ENCODE data around the gene STRC.
"Not testable (repeated sequence)": the region's sequence is repeated elsewhere in the genome, so short reads cannot be mapped to it uniquely, and the experiment has no call there.

Gene STRC

DNA sequence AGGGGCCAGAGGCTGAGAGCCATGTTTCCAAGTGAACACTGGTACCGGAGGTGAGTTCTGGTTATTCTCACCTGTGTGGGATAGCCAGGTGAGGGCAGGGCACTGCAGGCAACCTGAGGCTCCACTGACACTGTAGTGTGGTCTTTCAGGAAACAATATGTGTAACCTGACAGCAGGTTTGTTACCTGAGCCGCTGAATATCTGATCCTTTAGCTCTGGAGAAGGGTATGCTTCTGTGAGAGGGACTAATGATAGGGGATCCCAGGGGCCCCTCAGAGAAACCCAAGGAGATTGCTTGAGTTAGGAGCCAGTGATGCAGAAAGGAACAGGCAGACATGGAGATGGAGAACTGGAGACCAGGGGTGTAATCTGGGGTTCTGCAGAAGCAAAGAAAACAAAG is at the start of gene STRC:
TSS of gene STRC (minus strand) at position 101 of the 400 bp plus-strand sequence. CDS start at position 23, 78 bp downstream.
- H3K4me1 ChIP-seq (ENCODE audit: control insufficient read depth, insufficient read depth, low read length); H3K27ac ChIP-seq (ENCODE audit: low read depth, low read length): not testable (repeated sequence)

DNA sequence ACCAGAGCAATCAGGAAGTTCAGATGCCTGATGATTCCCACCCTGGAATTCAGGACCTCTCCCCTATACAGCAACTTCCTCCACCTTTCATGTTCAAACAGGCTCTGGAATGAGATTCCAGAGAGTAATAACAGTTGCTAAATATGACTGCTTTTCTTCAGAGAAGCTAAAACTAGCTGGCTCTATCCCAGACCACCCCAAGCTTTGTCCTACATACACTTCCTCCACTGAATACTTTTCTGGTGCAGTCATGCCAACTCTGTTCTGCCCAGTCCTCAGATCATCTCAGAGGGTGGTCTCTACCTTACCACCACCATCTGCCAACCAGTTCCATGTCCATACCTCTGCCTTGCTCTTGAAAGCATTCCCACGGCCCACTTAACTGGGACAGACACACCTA is 47.6 kb upstream of the STRC start:
- H3K9ac ChIP-seq (ENCODE audit: low read length); H3K36me3 ChIP-seq (ENCODE audit: control insufficient read depth, insufficient read depth, low read length); H3K27me3 ChIP-seq (ENCODE audit: control insufficient read depth, insufficient read depth, low read length); H3K4me3 ChIP-seq (ENCODE audit: low read depth, low read length); H3K9me3 ChIP-seq (ENCODE audit: control insufficient read depth, insufficient read depth, low read depth, low read length); H3K27ac ChIP-seq (ENCODE audit: low read depth, low read length); H3K4me1 ChIP-seq (ENCODE audit: control insufficient read depth, insufficient read depth, low read length): not testable (repeated sequence)

More for the DNA sequence above, at the start of gene STRC:
- not testable (repeated sequence) for H3K9me3 ChIP-seq (ENCODE audit: control insufficient read depth, insufficient read depth, low read depth, low read length); H3K36me3 ChIP-seq (ENCODE audit: control insufficient read depth, insufficient read depth, low read length); H3K9ac ChIP-seq (ENCODE audit: low read length); H3K27me3 ChIP-seq (ENCODE audit: control insufficient read depth, insufficient read depth, low read length); H3K4me3 ChIP-seq (ENCODE audit: low read depth, low read length)

DNA sequence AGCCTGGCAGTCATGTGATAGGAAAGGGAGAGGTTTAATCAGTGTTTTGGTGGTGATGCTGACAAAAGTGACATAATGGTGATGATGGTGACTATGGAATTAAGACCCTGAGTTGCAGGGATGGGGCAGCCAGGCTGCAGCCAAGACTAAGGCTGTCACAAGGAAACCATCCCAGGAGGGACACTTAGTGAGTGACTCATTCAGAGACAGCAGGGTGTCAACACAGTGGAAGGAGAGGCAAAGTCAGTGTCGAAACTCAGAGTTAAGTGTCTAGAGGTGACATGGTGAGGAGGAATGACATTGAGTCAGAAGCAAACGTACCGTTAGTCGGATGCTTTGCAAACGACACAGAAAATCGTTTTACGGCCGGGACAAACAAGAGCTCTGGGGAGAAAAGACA is 44.7 kb upstream of the STRC start:
- not testable (repeated sequence) for H3K36me3 ChIP-seq (ENCODE audit: control insufficient read depth, insufficient read depth, low read length)

DNA sequence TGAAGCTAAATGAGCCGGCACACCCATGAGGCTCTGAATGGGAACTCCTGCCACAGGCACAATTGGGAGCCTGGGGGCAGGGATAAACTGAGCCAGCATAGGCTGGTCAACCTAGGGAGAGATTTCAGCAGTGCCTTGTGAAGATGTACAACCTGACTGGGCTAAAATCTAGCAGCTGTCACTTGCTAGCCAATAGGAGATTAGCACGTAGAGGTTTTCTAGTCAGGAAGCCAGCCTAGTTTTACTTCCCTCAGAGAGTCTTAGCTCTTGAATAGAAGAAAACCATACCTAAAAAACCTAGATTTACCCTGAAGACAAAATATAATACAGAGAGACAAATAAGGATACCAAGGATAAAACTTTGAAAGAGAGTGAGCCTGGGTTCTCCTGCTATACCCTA is 43.7 kb upstream of the STRC start:
- not testable (repeated sequence) for H3K4me3 ChIP-seq (ENCODE audit: low read depth, low read length); H3K27me3 ChIP-seq (ENCODE audit: control insufficient read depth, insufficient read depth, low read length); H3K36me3 ChIP-seq (ENCODE audit: control insufficient read depth, insufficient read depth, low read length); H3K27ac ChIP-seq (ENCODE audit: low read depth, low read length); H3K9ac ChIP-seq (ENCODE audit: low read length); H3K9me3 ChIP-seq (ENCODE audit: control insufficient read depth, insufficient read depth, low read depth, low read length); H3K4me1 ChIP-seq (ENCODE audit: control insufficient read depth, insufficient read depth, low read length)

More for the DNA sequence above, 44.7 kb upstream of the STRC start:
- not testable (repeated sequence) for H3K4me1 ChIP-seq (ENCODE audit: control insufficient read depth, insufficient read depth, low read length); H3K4me3 ChIP-seq (ENCODE audit: low read depth, low read length); H3K27me3 ChIP-seq (ENCODE audit: control insufficient read depth, insufficient read depth, low read length); H3K9ac ChIP-seq (ENCODE audit: low read length); H3K9me3 ChIP-seq (ENCODE audit: control insufficient read depth, insufficient read depth, low read depth, low read length); H3K27ac ChIP-seq (ENCODE audit: low read depth, low read length)

DNA sequence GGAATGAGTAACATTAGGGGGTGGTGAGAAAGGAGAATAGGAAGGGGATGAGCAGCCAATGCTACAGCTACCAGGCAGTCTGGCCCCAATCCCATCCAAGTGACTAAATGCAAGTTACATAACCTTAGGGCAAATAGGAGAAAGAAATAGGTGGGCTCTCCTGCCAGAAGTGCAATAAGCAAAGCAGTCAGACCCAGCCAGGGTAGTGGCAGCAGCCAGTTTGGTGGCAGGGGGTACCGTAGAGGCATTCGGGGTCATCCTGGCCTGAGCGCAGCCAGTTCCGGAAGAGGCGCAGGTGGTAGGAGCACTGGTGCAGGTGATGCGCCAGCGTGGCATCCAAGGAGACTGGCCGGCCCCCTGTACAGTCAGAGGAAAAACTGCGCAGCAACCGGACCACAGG is 41.1 kb upstream of the STRC start:
- not testable (repeated sequence) for H3K4me1 ChIP-seq (ENCODE audit: control insufficient read depth, insufficient read depth, low read length); H3K27me3 ChIP-seq (ENCODE audit: control insufficient read depth, insufficient read depth, low read length); H3K36me3 ChIP-seq (ENCODE audit: control insufficient read depth, insufficient read depth, low read length); H3K9ac ChIP-seq (ENCODE audit: low read length); H3K9me3 ChIP-seq (ENCODE audit: control insufficient read depth, insufficient read depth, low read depth, low read length); H3K27ac ChIP-seq (ENCODE audit: low read depth, low read length); H3K4me3 ChIP-seq (ENCODE audit: low read depth, low read length)

DNA sequence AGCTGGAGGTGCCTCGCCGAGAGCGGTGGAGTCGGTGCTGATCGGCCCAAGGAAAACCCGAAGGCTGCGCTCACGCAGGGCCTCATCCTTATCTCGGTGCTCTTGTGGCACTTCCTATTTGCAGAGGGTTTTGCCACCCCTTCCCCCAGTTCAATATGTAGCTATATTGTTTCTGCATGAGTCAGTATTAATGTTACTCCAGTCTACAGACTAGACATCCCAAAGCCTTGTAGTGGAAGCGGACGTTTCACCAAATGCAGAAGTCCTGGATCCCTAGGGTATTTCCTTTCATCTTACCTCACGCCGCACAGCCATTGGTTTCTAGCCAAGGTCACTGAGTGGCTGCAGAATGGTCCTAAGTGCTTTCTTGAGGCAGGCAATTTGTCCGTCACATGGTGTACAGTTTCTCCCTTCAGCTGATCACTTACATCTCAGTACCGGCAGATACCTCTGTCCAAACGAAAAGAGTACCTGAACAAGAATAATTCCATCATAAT is 30.9 kb upstream of the STRC start:
- H3K9ac ChIP-seq (ENCODE audit: low read length); H3K36me3 ChIP-seq (ENCODE audit: control insufficient read depth, insufficient read depth, low read length); H3K27ac ChIP-seq (ENCODE audit: low read depth, low read length): not testable (repeated sequence)

DNA sequence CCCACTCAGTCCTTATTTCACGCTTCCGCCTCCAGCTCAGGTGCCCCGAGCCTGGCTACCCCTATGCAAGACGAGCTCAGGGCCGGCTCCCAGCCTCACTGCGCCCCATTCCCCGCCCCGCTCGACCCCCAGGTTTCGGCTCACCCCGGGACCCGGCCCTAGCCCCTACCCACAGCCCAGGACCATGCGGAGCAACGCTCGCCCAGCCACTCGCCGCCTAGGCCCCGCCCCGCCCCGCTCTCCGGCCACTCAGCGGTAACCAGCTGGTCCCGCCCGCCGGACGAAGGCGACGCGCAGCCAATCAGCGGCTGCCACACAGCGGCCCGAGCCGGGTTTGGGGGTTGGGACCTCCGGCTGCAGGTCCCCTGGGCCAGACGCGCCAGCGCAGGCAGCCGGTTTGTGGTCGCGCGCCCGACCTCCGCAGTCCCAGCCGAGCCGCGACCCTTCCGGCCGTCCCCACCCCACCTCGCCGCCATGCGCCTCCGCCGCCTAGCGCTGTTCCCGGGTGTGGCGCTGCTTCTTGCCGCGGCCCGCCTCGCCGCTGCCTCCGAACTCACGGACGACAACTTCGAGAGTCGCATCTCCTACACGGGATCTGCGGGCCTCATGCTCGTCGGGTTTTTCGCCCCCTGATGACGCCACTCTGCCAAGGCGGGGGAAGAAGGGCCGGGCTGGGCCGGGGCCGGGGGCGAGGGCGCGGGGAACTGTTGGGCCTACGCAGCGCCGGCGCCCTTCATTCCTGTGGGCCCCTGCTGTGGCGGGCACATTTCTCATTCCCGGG is 30.2 kb upstream of the STRC start, which contains the start of gene CATSPER2:
TSS of gene CATSPER2 (minus strand) at position 196 of the 781 bp plus-strand sequence. CDS start 783 bp downstream, outside the sequence.
- no peak within 1 kb of the TSS for H3K27ac ChIP-seq (ENCODE audit: low read depth, low read length)
- no peak within 1 kb of the TSS for H3K9ac ChIP-seq (ENCODE audit: low read length)
- H3K9me3 ChIP-seq (ENCODE audit: control insufficient read depth, insufficient read depth, low read depth, low read length) = peaks cover 9% of the 10 kb centered on the region
- H3K4me3 ChIP-seq (ENCODE audit: low read depth, low read length) = no peak within 1 kb of the TSS
- peaks cover 5% of the 10 kb centered on the region for H3K36me3 ChIP-seq (ENCODE audit: control insufficient read depth, insufficient read depth, low read length)
- no peaks in the 10 kb centered on the region for H3K27me3 ChIP-seq (ENCODE audit: control insufficient read depth, insufficient read depth, low read length)
- no peaks in the 10 kb centered on the region for H3K4me1 ChIP-seq (ENCODE audit: control insufficient read depth, insufficient read depth, low read length)

More for the DNA sequence above, 30.9 kb upstream of the STRC start:
- H3K4me1 ChIP-seq (ENCODE audit: control insufficient read depth, insufficient read depth, low read length); H3K9me3 ChIP-seq (ENCODE audit: control insufficient read depth, insufficient read depth, low read depth, low read length); H3K4me3 ChIP-seq (ENCODE audit: low read depth, low read length); H3K27me3 ChIP-seq (ENCODE audit: control insufficient read depth, insufficient read depth, low read length): not testable (repeated sequence)

DNA sequence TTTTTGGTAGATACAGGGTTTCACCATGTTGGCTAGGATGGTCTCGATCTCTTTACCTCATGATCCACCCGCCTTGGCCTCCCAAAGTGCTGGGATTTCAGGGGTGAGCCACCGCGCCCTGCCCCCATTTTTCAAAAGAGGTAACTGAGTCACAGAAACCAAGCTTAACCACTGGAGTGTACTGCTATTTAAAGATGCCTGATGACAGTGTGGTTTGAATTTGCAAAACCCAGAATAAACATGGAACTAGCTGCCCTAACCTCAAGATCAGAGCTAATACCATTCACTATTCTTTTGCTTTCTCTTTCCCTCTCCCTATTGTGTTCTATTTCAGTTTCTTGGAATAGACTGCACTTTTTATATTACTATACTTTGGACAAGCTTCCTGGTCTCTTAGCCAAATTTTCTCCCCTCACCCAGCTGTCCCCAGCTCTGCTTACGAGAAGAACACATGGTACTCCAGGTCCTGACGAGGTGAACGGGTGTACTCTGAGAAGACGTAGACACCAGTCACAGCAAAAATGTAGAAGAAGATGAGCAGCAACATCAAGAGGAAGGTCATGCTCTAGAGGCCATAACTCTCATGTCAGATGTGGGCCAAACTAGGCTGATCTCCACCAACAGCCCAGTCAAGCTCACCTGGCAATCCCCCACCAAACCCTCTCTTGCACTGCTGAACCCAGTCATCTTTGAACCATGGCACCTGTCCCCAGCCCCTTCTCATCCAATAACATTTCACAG is 20.0 kb upstream of the STRC start:
- not testable (repeated sequence) for H3K4me1 ChIP-seq (ENCODE audit: control insufficient read depth, insufficient read depth, low read length); H3K27me3 ChIP-seq (ENCODE audit: control insufficient read depth, insufficient read depth, low read length); H3K9ac ChIP-seq (ENCODE audit: low read length); H3K36me3 ChIP-seq (ENCODE audit: control insufficient read depth, insufficient read depth, low read length); H3K9me3 ChIP-seq (ENCODE audit: control insufficient read depth, insufficient read depth, low read depth, low read length); H3K4me3 ChIP-seq (ENCODE audit: low read depth, low read length); H3K27ac ChIP-seq (ENCODE audit: low read depth, low read length)

DNA sequence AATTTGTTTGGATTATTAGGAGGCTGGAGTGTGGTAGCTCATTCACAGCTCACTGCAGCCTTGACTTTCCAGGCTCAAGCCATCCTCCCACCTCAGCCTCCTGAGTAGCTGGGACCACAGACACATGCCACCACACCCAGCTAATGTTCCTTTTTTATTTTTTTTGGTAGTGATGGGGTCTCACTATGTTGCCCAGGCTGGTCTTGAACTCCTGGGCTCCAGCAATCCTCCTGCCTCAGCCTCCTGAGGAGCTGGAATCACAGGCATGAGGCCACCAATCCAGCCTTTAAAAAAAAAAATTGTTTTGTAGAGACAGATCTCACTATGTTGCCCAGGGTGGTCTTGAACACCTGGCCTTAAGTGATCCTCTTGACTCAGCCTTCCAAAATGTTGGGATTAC is 8.3 kb upstream of the STRC start:
- H3K27me3 ChIP-seq (ENCODE audit: control insufficient read depth, insufficient read depth, low read length); H3K36me3 ChIP-seq (ENCODE audit: control insufficient read depth, insufficient read depth, low read length); H3K4me3 ChIP-seq (ENCODE audit: low read depth, low read length); H3K9ac ChIP-seq (ENCODE audit: low read length); H3K27ac ChIP-seq (ENCODE audit: low read depth, low read length); H3K9me3 ChIP-seq (ENCODE audit: control insufficient read depth, insufficient read depth, low read depth, low read length); H3K4me1 ChIP-seq (ENCODE audit: control insufficient read depth, insufficient read depth, low read length): not testable (repeated sequence)

DNA sequence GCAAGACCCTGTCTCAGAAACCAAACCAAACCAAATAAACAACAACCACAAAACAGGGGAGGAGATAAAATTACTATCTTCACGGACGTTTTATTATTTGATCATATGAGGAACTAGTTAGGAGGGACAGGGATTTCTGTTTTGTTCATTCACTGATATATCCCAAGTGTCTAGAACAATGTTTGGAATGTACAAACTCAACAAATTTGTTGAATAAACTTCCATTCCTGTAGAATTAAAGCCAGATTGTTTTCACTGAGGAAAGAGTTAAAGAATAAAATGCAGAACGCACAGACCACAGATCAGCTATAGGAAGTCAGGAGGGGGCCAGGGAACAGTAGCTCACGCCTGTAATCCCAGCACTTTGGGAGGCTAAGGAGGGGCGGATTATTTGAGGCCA is 6.5 kb upstream of the STRC start:
- no peaks in the 10 kb centered on the region for H3K4me1 ChIP-seq (ENCODE audit: control insufficient read depth, insufficient read depth, low read length)
- no peaks in the 10 kb centered on the region for H3K36me3 ChIP-seq (ENCODE audit: control insufficient read depth, insufficient read depth, low read length)
- no peak overlapping the region for H3K9ac ChIP-seq (ENCODE audit: low read length)
- H3K27ac ChIP-seq (ENCODE audit: low read depth, low read length) = no peak overlapping the region
- no peak overlapping the region for H3K4me3 ChIP-seq (ENCODE audit: low read depth, low read length)
- no peaks in the 10 kb centered on the region for H3K27me3 ChIP-seq (ENCODE audit: control insufficient read depth, insufficient read depth, low read length)
- no peaks in the 10 kb centered on the region for H3K9me3 ChIP-seq (ENCODE audit: control insufficient read depth, insufficient read depth, low read depth, low read length)

DNA sequence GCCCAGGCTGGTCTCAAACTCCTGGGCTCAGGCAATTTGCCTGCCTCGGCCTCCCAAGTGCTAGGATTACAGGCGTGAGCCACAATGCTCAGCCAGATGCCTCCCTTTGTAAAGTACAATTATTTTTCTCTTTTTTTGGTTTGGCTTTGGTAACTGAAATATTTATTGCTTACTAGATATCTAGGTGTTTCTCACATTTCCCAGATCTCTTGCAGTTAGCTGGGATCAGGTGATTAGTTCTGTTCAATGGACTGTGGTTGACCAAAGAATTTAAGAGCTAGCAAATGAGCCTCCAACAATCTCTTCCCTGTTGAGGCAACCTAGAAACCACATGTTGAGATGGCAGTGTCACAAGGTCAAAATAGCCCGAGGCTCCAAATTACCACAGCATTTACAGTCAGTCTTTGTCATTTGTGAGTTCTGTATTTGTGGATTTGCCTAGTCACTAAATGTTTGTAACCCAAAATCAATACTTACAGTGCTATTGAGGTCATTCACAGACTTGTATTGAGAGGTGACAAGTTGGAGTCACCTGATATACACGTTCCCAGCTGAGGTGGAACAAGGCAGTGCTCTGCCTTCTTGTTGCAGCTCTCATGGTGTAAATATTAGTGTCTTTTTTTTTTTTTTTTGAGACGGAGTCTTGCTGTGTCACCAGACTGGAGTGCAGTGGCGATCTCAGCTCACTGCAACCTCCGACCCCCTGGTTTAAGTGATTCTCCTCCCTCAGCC is 3.6 kb upstream of the STRC start:
- H3K4me3 ChIP-seq (ENCODE audit: low read depth, low read length); H3K9me3 ChIP-seq (ENCODE audit: control insufficient read depth, insufficient read depth, low read depth, low read length); H3K36me3 ChIP-seq (ENCODE audit: control insufficient read depth, insufficient read depth, low read length); H3K27me3 ChIP-seq (ENCODE audit: control insufficient read depth, insufficient read depth, low read length); H3K27ac ChIP-seq (ENCODE audit: low read depth, low read length); H3K9ac ChIP-seq (ENCODE audit: low read length); H3K4me1 ChIP-seq (ENCODE audit: control insufficient read depth, insufficient read depth, low read length): not testable (repeated sequence)
